GM18951 (cell line): ENCODE data around the gene HIPK4.
"Not testable (repeated sequence)": the region's sequence is repeated elsewhere in the genome, so short reads cannot be mapped to it uniquely, and the experiment has no call there.

Experiments
- POLR2A ChIP-seq: IDR thresholded peaks from 4 replicates; pipeline ENCODE4 v1.6.1; 2011; ENCODE audit warnings: mild to moderate bottlenecking; ENCODE audit not compliant: insufficient read length, insufficient read depth; ENCODE audit errors: extremely low read depth
- in situ Hi-C: fragments of 300-500 bp; cut with MboI; formaldehyde crosslinking; loops from one replicate; pipeline ENCODE4 v1.12.0; 2022; ENCODE audit warnings: low sequenced_read_pairs, mixed read lengths, inconsistent platforms; ENCODE audit not compliant: unreplicated experiment

HIPK4 gene

GRCh38 chr19:40411125-40411842, 21.3 kb upstream of the HIPK4 start:
- in situ Hi-C loops: no loop called here
- TF ChIP-seq POLR2A: no peak

- no peak for TF ChIP-seq POLR2A
- in situ Hi-C loops: no loop called here
These were observed 20.0 kb upstream of the HIPK4 start for GRCh38 chr19:40410030-40410389.

- in situ Hi-C loops: not testable (repeated sequence)
These were observed 18.6 kb upstream of the HIPK4 start for GRCh38 chr19:40408598-40408925.

GRCh38 chr19:40407714-40408597, 18.0 kb upstream of the HIPK4 start:
- in situ Hi-C loops: no loop called here
- no peak for TF ChIP-seq POLR2A

- in situ Hi-C loops: no loop called here
- no peak for TF ChIP-seq POLR2A
These were observed 13.4 kb upstream of the HIPK4 start for GRCh38 chr19:40403262-40403984.

GRCh38 chr19:40400559-40400958, 10.6 kb upstream of the HIPK4 start:
- in situ Hi-C loops: no loop called here
- TF ChIP-seq POLR2A: no peak

GRCh38 chr19:40398417-40399131, 8.6 kb upstream of the HIPK4 start:
- in situ Hi-C loops: no loop called here
- TF ChIP-seq POLR2A: no peak

GRCh38 chr19:40397568-40397906, 7.6 kb upstream of the HIPK4 start:
- no peak for TF ChIP-seq POLR2A
- in situ Hi-C loops: no loop called here

GRCh38 chr19:40396886-40397567, 7.0 kb upstream of the HIPK4 start:
- in situ Hi-C loops: no loop called here
- no peak for TF ChIP-seq POLR2A

- in situ Hi-C loops: no loop called here
- TF ChIP-seq POLR2A: no peak
These were observed 6.0 kb upstream of the HIPK4 start for GRCh38 chr19:40395956-40396355.

- no peak for TF ChIP-seq POLR2A
- in situ Hi-C loops: no loop called here
These were observed 4.8 kb upstream of the HIPK4 start for GRCh38 chr19:40394816-40395210.

GRCh38 chr19:40393894-40394815, 4.2 kb upstream of the HIPK4 start:
- in situ Hi-C loops: no loop called here

More at GRCh38 chr19:40393894-40394815, 4.2 kb upstream of the HIPK4 start:
- TF ChIP-seq POLR2A: no peak
